ENCODE results near the gene RPL13. TPM values are rescaled to one million over a fixed set of nuclear protein-coding genes. Genes with fewer than 3 reads are reported as not detected.
A peak's percentile ranks its signal among the peaks of the same experiment; 100 is the strongest.

The RPL13 gene
- total and polyA plus RNA-seq, 2 of the 13 experiments (the other 11 are each of a cell fraction or from before 2014, with no cell fraction given): 2,988 to 4,411 TPM

- H3K27ac ChIP-seq (ENCODE audit: extremely low read length, insufficient read depth, low read length): no peak overlapping the region
- H3K36me3 ChIP-seq (replicated peaks in 1 of 2; ENCODE audit: control insufficient read depth in 1 of 2, insufficient read depth in 2 of 2, low read length in 2 of 2): no peaks in the 10 kb centered on the region
- H3K9ac ChIP-seq (ENCODE audit: insufficient read depth, low read depth, low read length): no peak overlapping the region
- peak; percentile 81 for FAIRE-seq
- H3K4me2 ChIP-seq (ENCODE audit: low read depth, low read length): no peak overlapping the region
- peak; percentile 82 for ATAC-seq
- no TSS peak for BruUV-seq (replicated peaks)
- no peak overlapping the region for H2AFZ ChIP-seq (ENCODE audit: low read length)
- CTCF ChIA-PET (ENCODE audit: low intra/inter-chr PET ratio, low total read pairs): interaction anchor here (1.4 kb wide), 1 partner anchor 41 kb away, joined by 16 read pairs; no protein-coding TSS in a partner anchor
- H3K79me2 ChIP-seq (ENCODE audit: insufficient read depth, low read length): no peaks in the 10 kb centered on the region
- WGBS (ENCODE audit: low lambda C conversion rate): 5% methylated on average over 7 of the region's 8 CpGs
- POLR2A ChIA-PET: interaction anchor here (1.4 kb wide), 1 partner anchor 18 kb away, joined by 6 read pairs; no protein-coding TSS in a partner anchor
- in situ Hi-C loops (cut with HindIII; ENCODE audit: extremely low pct_ligation_motif_present, low pct_unique_long_range_greater_than_20kb) (no loop called here), intact Hi-C loops (cut with micrococcal nuclease; ENCODE audit: unreplicated experiment) (loop anchor here (1.0 kb wide), 1 partner anchor 42 kb away; no protein-coding TSS in a partner anchor)
- H3K27me3 ChIP-seq (ENCODE audit: control insufficient read depth in 1 of 2, insufficient read depth in 2 of 2, low read length in 2 of 2): peaks cover 12 to 29% of the 10 kb centered on the region in 2 experiments; a peak in 4 of 5 replicates
- peak; percentile 69 for DNase-seq (ENCODE audit: low spot score)
- H3K4me1 ChIP-seq (ENCODE audit: insufficient read depth, low read length): peaks cover 21% of the 10 kb centered on the region; the same call in 1 of the 2 replicates
- H3K4me3 ChIP-seq (replicated peaks in 1 of 3; ENCODE audit: insufficient read depth in 1 of 3, low read depth in 2 of 3, low read length in 3 of 3): no peak overlapping the region
- H4K20me1 ChIP-seq (ENCODE audit: insufficient read depth, low read length): no peaks in the 10 kb centered on the region
- no peaks in the 10 kb centered on the region for H3K9me3 ChIP-seq (ENCODE audit: low read length)
- TF ChIP-seq NR2F6 (IDR thresholded peaks at IDR 0.05) (no peak), NR2F6 (CRISPR knock-in tag; IDR thresholded peaks at IDR 0.05) (peak; percentile 51; the same call in 1 of the 2 replicates), KDM2A (CRISPR knock-in tag; IDR thresholded peaks at IDR 0.05; ENCODE audit: borderline replicate concordance, low read depth) (peak; percentile 55; the same call in 1 of the 2 replicates), ELF3 (CRISPR knock-in tag; IDR thresholded peaks at IDR 0.05) (peak; percentile 55), POGZ (CRISPR knock-in tag; IDR thresholded peaks at IDR 0.05) (no peak), IRF2 (CRISPR knock-in tag; IDR thresholded peaks at IDR 0.05) (peak; percentile 41; the same call in 1 of the 2 replicates), ZNF350 (CRISPR knock-in tag; IDR thresholded peaks at IDR 0.05; ENCODE audit: borderline replicate concordance, low read depth) (0 out of 2 replicates have a peak, but pooled peaks have one; percentile 26), KAT8 (CRISPR knock-in tag; IDR thresholded peaks at IDR 0.05) (0 out of 2 replicates have a peak, but pooled peaks have one; percentile 17), SMC3 (IDR thresholded peaks at IDR 0.05; ENCODE audit: low read length) (peak; percentile 55), PHF8 (CRISPR knock-in tag; IDR thresholded peaks at IDR 0.05) (peak; percentile 21; the same call in 1 of the 2 replicates), ERF (CRISPR knock-in tag; IDR thresholded peaks at IDR 0.05) (peak; percentile 63; the same call in 1 of the 2 replicates), ZSCAN21 (CRISPR knock-in tag; IDR thresholded peaks at IDR 0.05; ENCODE audit: borderline replicate concordance) (peak; percentile 48; the same call in 1 of the 2 replicates), ZNF609 (CRISPR knock-in tag; IDR thresholded peaks at IDR 0.05; ENCODE audit: borderline replicate concordance) (0 out of 2 replicates have a peak, but pooled peaks have one; percentile 39), ZNF263 (CRISPR knock-in tag; IDR thresholded peaks at IDR 0.05) (peak; percentile 90), XRCC5 (optimal IDR thresholded peaks at IDR 0.05; ENCODE audit: low read length) (peak; percentile 72), GATAD1 (CRISPR knock-in tag; IDR thresholded peaks at IDR 0.05) (0 out of 2 replicates have a peak, but pooled peaks have one; percentile 18), ZBTB33 (CRISPR knock-in tag; IDR thresholded peaks at IDR 0.05) (peak; percentile 45; the same call in 1 of the 2 replicates), RAD21 (CRISPR knock-in tag; IDR thresholded peaks at IDR 0.05) (peak; percentile 84), ELF1 (CRISPR knock-in tag; IDR thresholded peaks at IDR 0.05) (no peak), STAG1 (CRISPR knock-in tag; IDR thresholded peaks at IDR 0.05) (peak; percentile 83), ZNF143 (CRISPR knock-in tag; IDR thresholded peaks at IDR 0.05) (no peak)
These were observed 39.0 kb downstream of the RPL13 start for GRCh38 chr16:89599451-89599858.
